Activated T-cell treated with anti-CD3 and anti-CD28 coated beads, Interleukin-2, amount 50 U/mL, for 24 hours (primary cell): ENCODE data around the gene MALRD1.

Source experiments
- DNase-seq: peaks from one replicate; pipeline ENCODE4 v3.0.0-alpha.2; 2020
- H3K27ac Mint-ChIP-seq: 2 replicates; pipeline ENCODE4 v1.8.0; 2020; ENCODE audit warnings: mild to moderate bottlenecking, mixed read lengths
- H3K27me3 Mint-ChIP-seq: 2 replicates; pipeline ENCODE4 v1.8.0; 2020; ENCODE audit warnings: mixed read lengths
- H3K36me3 Mint-ChIP-seq: 2 replicates; pipeline ENCODE4 v1.8.0; 2020; ENCODE audit warnings: low read depth, mixed read lengths
- H3K4me1 Mint-ChIP-seq: 2 replicates; pipeline ENCODE4 v1.8.0; 2020; ENCODE audit warnings: low read depth, mixed read lengths
- H3K4me3 Mint-ChIP-seq: 2 replicates; pipeline ENCODE4 v1.8.0; 2020; ENCODE audit warnings: mild to moderate bottlenecking, moderate library complexity, mixed read lengths
- H3K9me3 Mint-ChIP-seq: 2 replicates; pipeline ENCODE4 v1.8.0; 2020; ENCODE audit warnings: mixed read lengths

Gene MALRD1

GRCh38 chr10:19221216-19221615 lies 172.6 kb downstream of the MALRD1 start:
- no peaks in the 10 kb centered on the region for H3K27me3 Mint-ChIP-seq
- no peak for DNase-seq
- H3K27ac Mint-ChIP-seq: no peak overlapping the region
- no peak overlapping the region for H3K4me3 Mint-ChIP-seq
- H3K36me3 Mint-ChIP-seq: no peaks in the 10 kb centered on the region
- H3K4me1 Mint-ChIP-seq: no peaks in the 10 kb centered on the region
- peaks cover 16% of the 10 kb centered on the region for H3K9me3 Mint-ChIP-seq

GRCh38 chr10:19226025-19226424 lies 177.4 kb downstream of the MALRD1 start:
- DNase-seq: no peak
- Mint-ChIP-seq H3K4me1 (no peaks in the 10 kb centered on the region), H3K27me3 (no peaks in the 10 kb centered on the region), H3K36me3 (no peaks in the 10 kb centered on the region), H3K9me3 (peaks cover 23% of the 10 kb centered on the region), H3K4me3 (no peak overlapping the region), H3K27ac (no peak overlapping the region)

- Mint-ChIP-seq H3K4me3 (no peak overlapping the region), H3K4me1 (no peaks in the 10 kb centered on the region), H3K9me3 (peaks cover 13% of the 10 kb centered on the region), H3K36me3 (no peaks in the 10 kb centered on the region), H3K27me3 (no peaks in the 10 kb centered on the region), H3K27ac (no peak overlapping the region)
- DNase-seq: no peak
Measured at GRCh38 chr10:19231034-19231433, 182.4 kb downstream of the MALRD1 start.

GRCh38 chr10:19245889-19246752 lies 197.5 kb downstream of the MALRD1 start:
- no peak overlapping the region for H3K4me3 Mint-ChIP-seq
- no peaks in the 10 kb centered on the region for H3K36me3 Mint-ChIP-seq
- no peak for DNase-seq
- no peak overlapping the region for H3K27ac Mint-ChIP-seq
- H3K9me3 Mint-ChIP-seq: peaks cover 2% of the 10 kb centered on the region
- H3K4me1 Mint-ChIP-seq: no peaks in the 10 kb centered on the region
- H3K27me3 Mint-ChIP-seq: no peaks in the 10 kb centered on the region

GRCh38 chr10:19247843-19248242 lies 199.2 kb downstream of the MALRD1 start:
- DNase-seq: no peak
- no peaks in the 10 kb centered on the region for H3K9me3 Mint-ChIP-seq
- no peaks in the 10 kb centered on the region for H3K36me3 Mint-ChIP-seq
- H3K4me1 Mint-ChIP-seq: no peaks in the 10 kb centered on the region
- H3K27ac Mint-ChIP-seq: no peak overlapping the region
- H3K4me3 Mint-ChIP-seq: no peak overlapping the region
- H3K27me3 Mint-ChIP-seq: no peaks in the 10 kb centered on the region

GRCh38 chr10:19250546-19250945 lies 201.9 kb downstream of the MALRD1 start:
- DNase-seq: no peak
- H3K27me3 Mint-ChIP-seq: no peaks in the 10 kb centered on the region
- no peak overlapping the region for H3K27ac Mint-ChIP-seq
- H3K4me1 Mint-ChIP-seq: no peaks in the 10 kb centered on the region
- no peaks in the 10 kb centered on the region for H3K36me3 Mint-ChIP-seq
- H3K4me3 Mint-ChIP-seq: no peak overlapping the region
- no peaks in the 10 kb centered on the region for H3K9me3 Mint-ChIP-seq

- Mint-ChIP-seq H3K4me1 (no peaks in the 10 kb centered on the region), H3K27me3 (no peaks in the 10 kb centered on the region), H3K4me3 (no peak overlapping the region), H3K9me3 (no peaks in the 10 kb centered on the region), H3K27ac (no peak overlapping the region), H3K36me3 (no peaks in the 10 kb centered on the region)
- DNase-seq: no peak
Measured at GRCh38 chr10:19252531-19252930, 203.9 kb downstream of the MALRD1 start.

- no peaks in the 10 kb centered on the region for H3K4me1 Mint-ChIP-seq
- H3K27ac Mint-ChIP-seq: no peak overlapping the region
- no peaks in the 10 kb centered on the region for H3K27me3 Mint-ChIP-seq
- no peak overlapping the region for H3K4me3 Mint-ChIP-seq
- H3K36me3 Mint-ChIP-seq: no peaks in the 10 kb centered on the region
- peaks cover 5% of the 10 kb centered on the region for H3K9me3 Mint-ChIP-seq
- DNase-seq: no peak
Measured at GRCh38 chr10:19256331-19256730, 207.7 kb downstream of the MALRD1 start.

GRCh38 chr10:19263262-19263661 lies 214.7 kb downstream of the MALRD1 start:
- Mint-ChIP-seq H3K36me3 (no peaks in the 10 kb centered on the region), H3K4me1 (no peaks in the 10 kb centered on the region)

GRCh38 chr10:19283285-19283684 lies 234.7 kb downstream of the MALRD1 start:
- H3K27me3 Mint-ChIP-seq: no peaks in the 10 kb centered on the region
- H3K9me3 Mint-ChIP-seq: peaks cover 6% of the 10 kb centered on the region
- H3K4me1 Mint-ChIP-seq: no peaks in the 10 kb centered on the region
- no peak overlapping the region for H3K4me3 Mint-ChIP-seq
- H3K36me3 Mint-ChIP-seq: no peaks in the 10 kb centered on the region
- no peak for DNase-seq
- H3K27ac Mint-ChIP-seq: no peak overlapping the region

More at GRCh38 chr10:19263262-19263661, 214.7 kb downstream of the MALRD1 start:
- H3K9me3 Mint-ChIP-seq: peaks cover 16% of the 10 kb centered on the region
- H3K4me3 Mint-ChIP-seq: no peak overlapping the region
- DNase-seq: no peak
- H3K27ac Mint-ChIP-seq: no peak overlapping the region
- no peaks in the 10 kb centered on the region for H3K27me3 Mint-ChIP-seq

GRCh38 chr10:19283786-19284185 lies 235.2 kb downstream of the MALRD1 start:
- peaks cover 6% of the 10 kb centered on the region for H3K9me3 Mint-ChIP-seq
- no peaks in the 10 kb centered on the region for H3K36me3 Mint-ChIP-seq
- H3K4me3 Mint-ChIP-seq: no peak overlapping the region
- no peaks in the 10 kb centered on the region for H3K4me1 Mint-ChIP-seq
- no peak overlapping the region for H3K27ac Mint-ChIP-seq
- H3K27me3 Mint-ChIP-seq: no peaks in the 10 kb centered on the region
- DNase-seq: no peak

- Mint-ChIP-seq H3K36me3 (no peaks in the 10 kb centered on the region), H3K27me3 (no peaks in the 10 kb centered on the region), H3K4me3 (no peak overlapping the region), H3K27ac (no peak overlapping the region), H3K4me1 (no peaks in the 10 kb centered on the region), H3K9me3 (peaks cover 9% of the 10 kb centered on the region)
- no peak for DNase-seq
Measured at GRCh38 chr10:19290770-19291169, 242.2 kb downstream of the MALRD1 start.

- no peak overlapping the region for H3K27ac Mint-ChIP-seq
- DNase-seq: no peak
- no peaks in the 10 kb centered on the region for H3K4me1 Mint-ChIP-seq
- H3K36me3 Mint-ChIP-seq: no peaks in the 10 kb centered on the region
- H3K9me3 Mint-ChIP-seq: peaks cover 7% of the 10 kb centered on the region
- H3K27me3 Mint-ChIP-seq: no peaks in the 10 kb centered on the region
- H3K4me3 Mint-ChIP-seq: no peak overlapping the region
Measured at GRCh38 chr10:19294233-19294632, 245.6 kb downstream of the MALRD1 start.

- Mint-ChIP-seq H3K9me3 (peaks cover 3% of the 10 kb centered on the region), H3K27me3 (no peaks in the 10 kb centered on the region)
- no peak for DNase-seq
Measured at GRCh38 chr10:19299645-19300044, 251.0 kb downstream of the MALRD1 start.

GRCh38 chr10:19302117-19302516 lies 253.5 kb downstream of the MALRD1 start:
- H3K27ac Mint-ChIP-seq: no peak overlapping the region
- H3K36me3 Mint-ChIP-seq: no peaks in the 10 kb centered on the region
- peaks cover 5% of the 10 kb centered on the region for H3K9me3 Mint-ChIP-seq
- H3K4me3 Mint-ChIP-seq: no peak overlapping the region
- no peak for DNase-seq
- no peaks in the 10 kb centered on the region for H3K27me3 Mint-ChIP-seq
- no peaks in the 10 kb centered on the region for H3K4me1 Mint-ChIP-seq

More at GRCh38 chr10:19299645-19300044, 251.0 kb downstream of the MALRD1 start:
- H3K4me3 Mint-ChIP-seq: no peak overlapping the region
- no peak overlapping the region for H3K27ac Mint-ChIP-seq
- no peaks in the 10 kb centered on the region for H3K4me1 Mint-ChIP-seq
- no peaks in the 10 kb centered on the region for H3K36me3 Mint-ChIP-seq
